WTC11 (cell line): ENCODE data around the gene PEX19. TPM values are rescaled to one million over a fixed set of nuclear protein-coding genes. Genes with fewer than 3 reads are reported as not detected.

Experiments
- ATAC-seq: fragments of 200-7000 bp; cut with Tn5 transposase; 2 replicates; pipeline ENCODE4 v1.10.0; 2021; ENCODE audit warnings: mild to moderate bottlenecking, moderate library complexity
- CTCF ChIA-PET: fragments of 300-600 bp; sonication (Branson Sonifier 250); formaldehyde crosslinking; loops from one replicate; lab custom pipeline; 2021; ENCODE audit warnings: antibody characterized with exemption; lab: Charles Lee
- POLR2A ChIA-PET: fragments of 350-600 bp; sonication (Branson Sonifier 250); formaldehyde crosslinking; loops from one replicate; lab custom pipeline; 2021; ENCODE audit warnings: antibody characterized with exemption; lab: Charles Lee
- DNase-seq: peaks from one replicate; pipeline ENCODE4 v3.0.0; 2021; ENCODE audit warnings: low spot score
- H3K27ac Mint-ChIP-seq: 2 replicates; pipeline ENCODE4 v1.8.0; 2021; ENCODE audit warnings: mixed read lengths
- H3K27me3 Mint-ChIP-seq: 2 replicates; pipeline ENCODE4 v1.8.0; 2021; ENCODE audit warnings: low read depth, mild to moderate bottlenecking, moderate library complexity, mixed read lengths
- H3K36me3 Mint-ChIP-seq: 2 replicates; pipeline ENCODE4 v1.8.0; 2021; ENCODE audit warnings: mixed read lengths
- H3K4me1 Mint-ChIP-seq: 2 replicates; pipeline ENCODE4 v1.8.0; 2022; ENCODE audit warnings: mixed read lengths
- H3K4me3 Mint-ChIP-seq: 2 replicates; pipeline ENCODE4 v1.8.0; 2021; ENCODE audit warnings: mild to moderate bottlenecking, moderate library complexity, mixed read lengths
- H3K9me3 Mint-ChIP-seq: 2 replicates; pipeline ENCODE4 v1.8.0; 2021; ENCODE audit warnings: mixed read lengths
- CREB1 ChIP-seq: sonication (generic); formaldehyde crosslinking; IDR thresholded peaks from 2 replicates; pipeline ENCODE4 v1.8.0; 2023; ENCODE audit warnings: mild to moderate bottlenecking, missing genetic modification reagents
- CREM ChIP-seq: sonication (generic); formaldehyde crosslinking; IDR thresholded peaks from 2 replicates; pipeline ENCODE4 v1.8.1; 2022; ENCODE audit warnings: mild to moderate bottlenecking, missing genetic modification reagents, moderate library complexity
- E2F4 ChIP-seq: sonication (generic); formaldehyde crosslinking; IDR thresholded peaks from 2 replicates; pipeline ENCODE4 v1.8.1; 2022; ENCODE audit warnings: low read depth, mild to moderate bottlenecking, moderate library complexity, missing genetic modification reagents, borderline replicate concordance
- MYBL2 ChIP-seq: sonication (generic); formaldehyde crosslinking; IDR thresholded peaks from 2 replicates; pipeline ENCODE4 v1.8.1; 2023; ENCODE audit warnings: mild to moderate bottlenecking, moderate library complexity, missing genetic modification reagents
- NFATC4 ChIP-seq: fragments of 250-450 bp; sonication (Bioruptor Pico); IDR thresholded peaks from 2 replicates; pipeline ENCODE4 v1.9.0; 2021; ENCODE audit warnings: mild to moderate bottlenecking
- OVOL2 ChIP-seq: fragments of 250-450 bp; sonication (Bioruptor Pico); IDR thresholded peaks from 2 replicates; pipeline ENCODE4 v1.9.0; 2021; ENCODE audit warnings: mild to moderate bottlenecking, borderline replicate concordance
- PRDM15 ChIP-seq: sonication (generic); formaldehyde crosslinking; IDR thresholded peaks from 2 replicates; pipeline ENCODE4 v1.8.0; 2022; ENCODE audit warnings: missing genetic modification reagents
- RORB ChIP-seq: fragments of 250-450 bp; sonication (Bioruptor Pico); IDR thresholded peaks from 2 replicates; pipeline ENCODE4 v1.9.0; 2021; ENCODE audit warnings: mild to moderate bottlenecking
- SMAD3 ChIP-seq: sonication (generic); formaldehyde crosslinking; IDR thresholded peaks from 2 replicates; pipeline ENCODE4 v1.8.0; 2022; ENCODE audit warnings: missing genetic modification reagents, mild to moderate bottlenecking, borderline replicate concordance
- SMAD4 ChIP-seq: sonication (generic); formaldehyde crosslinking; IDR thresholded peaks from 2 replicates; pipeline ENCODE4 v1.8.0; 2022; ENCODE audit warnings: mild to moderate bottlenecking, missing genetic modification reagents
- TCF7 ChIP-seq: sonication (generic); formaldehyde crosslinking; IDR thresholded peaks from 2 replicates; pipeline ENCODE4 v1.8.0; 2022; ENCODE audit warnings: mild to moderate bottlenecking, low read depth, missing genetic modification reagents, moderate library complexity
- ZMAT4 ChIP-seq: fragments of 250-450 bp; sonication (Bioruptor Pico); IDR thresholded peaks from 2 replicates; pipeline ENCODE4 v1.9.0; 2021; ENCODE audit warnings: mild to moderate bottlenecking
- ZNF232 ChIP-seq: sonication (generic); formaldehyde crosslinking; IDR thresholded peaks from 2 replicates; pipeline ENCODE4 v1.8.0; 2022; ENCODE audit warnings: mild to moderate bottlenecking, missing genetic modification reagents
- ZNF396 ChIP-seq: fragments of 250-450 bp; sonication (Bioruptor Pico); IDR thresholded peaks from 2 replicates; pipeline ENCODE4 v1.8.0; 2021; ENCODE audit warnings: mild to moderate bottlenecking, moderate library complexity, borderline replicate concordance
- ZNF423 ChIP-seq: fragments of 250-450 bp; sonication (Bioruptor Pico); IDR thresholded peaks from 2 replicates; pipeline ENCODE4 v2.1.2; 2022; ENCODE audit warnings: mild to moderate bottlenecking, moderate library complexity
- total RNA-seq: library from RNA; stranded (reverse); gene quantifications from 3 replicates; pipeline ENCODE4 v1.2.3, GENCODE V29; 2021
- TF ChIP-seq, protein P1 (sequence below): fragments of 250-450 bp; sonication (Bioruptor Pico); IDR thresholded peaks from 2 replicates; pipeline ENCODE4 v1.9.0; 2021; ENCODE audit warnings: mild to moderate bottlenecking, borderline replicate concordance
- TF ChIP-seq, protein P2 (sequence below): sonication (generic); formaldehyde crosslinking; IDR thresholded peaks from 2 replicates; pipeline ENCODE4 v1.8.0; 2022; ENCODE audit warnings: mild to moderate bottlenecking, missing genetic modification reagents
- TF ChIP-seq, protein P3 (sequence below): sonication (generic); formaldehyde crosslinking; IDR thresholded peaks from 2 replicates; pipeline ENCODE4 v1.8.0; 2022; ENCODE audit warnings: mild to moderate bottlenecking, missing genetic modification reagents
- TF ChIP-seq, protein P4 (sequence below): fragments of 250-450 bp; sonication (Bioruptor Pico); IDR thresholded peaks from 2 replicates; pipeline ENCODE4 v1.9.0; 2021; ENCODE audit warnings: mild to moderate bottlenecking
- TF ChIP-seq, protein P5 (sequence below): sonication (generic); formaldehyde crosslinking; IDR thresholded peaks from 2 replicates; pipeline ENCODE4 v1.8.1; 2022; ENCODE audit warnings: mild to moderate bottlenecking, missing genetic modification reagents, moderate library complexity, borderline replicate concordance

PEX19 gene
- total RNA-seq, 1 experiment from 2014 or later = 85.2 TPM

- H3K27me3 Mint-ChIP-seq = no peaks in the 10 kb centered on the region
- H3K9me3 Mint-ChIP-seq = no peaks in the 10 kb centered on the region
- ChIA-PET POLR2A (no interaction called here), CTCF (interaction anchor here (1.5 to 3.2 kb wide), 10 partner anchors 14 to 215 kb away, joined by 4 to 49 read pairs (median 17); no protein-coding TSS in a partner anchor)
- ATAC-seq = no peak
- no peaks in the 10 kb centered on the region for H3K4me1 Mint-ChIP-seq
- TF ChIP-seq SMAD3 (no peak), E2F4 (CRISPR knock-in tag) (no peak), CREB1 (CRISPR knock-in tag) (no peak), RORB (no peak), ZNF232 (no peak), TCF7 (CRISPR knock-in tag) (no peak), OVOL2 (no peak), ZNF396 (CRISPR knock-in tag) (no peak), ZMAT4 (CRISPR knock-in tag) (no peak), MYBL2 (CRISPR knock-in tag) (no peak), SMAD4 (no peak), PRDM15 (CRISPR knock-in tag) (no peak), ZNF423 (no peak), NFATC4 (CRISPR knock-in tag) (no peak), CREM (CRISPR knock-in tag) (no peak)
- TF ChIP-seq, protein P1, sequence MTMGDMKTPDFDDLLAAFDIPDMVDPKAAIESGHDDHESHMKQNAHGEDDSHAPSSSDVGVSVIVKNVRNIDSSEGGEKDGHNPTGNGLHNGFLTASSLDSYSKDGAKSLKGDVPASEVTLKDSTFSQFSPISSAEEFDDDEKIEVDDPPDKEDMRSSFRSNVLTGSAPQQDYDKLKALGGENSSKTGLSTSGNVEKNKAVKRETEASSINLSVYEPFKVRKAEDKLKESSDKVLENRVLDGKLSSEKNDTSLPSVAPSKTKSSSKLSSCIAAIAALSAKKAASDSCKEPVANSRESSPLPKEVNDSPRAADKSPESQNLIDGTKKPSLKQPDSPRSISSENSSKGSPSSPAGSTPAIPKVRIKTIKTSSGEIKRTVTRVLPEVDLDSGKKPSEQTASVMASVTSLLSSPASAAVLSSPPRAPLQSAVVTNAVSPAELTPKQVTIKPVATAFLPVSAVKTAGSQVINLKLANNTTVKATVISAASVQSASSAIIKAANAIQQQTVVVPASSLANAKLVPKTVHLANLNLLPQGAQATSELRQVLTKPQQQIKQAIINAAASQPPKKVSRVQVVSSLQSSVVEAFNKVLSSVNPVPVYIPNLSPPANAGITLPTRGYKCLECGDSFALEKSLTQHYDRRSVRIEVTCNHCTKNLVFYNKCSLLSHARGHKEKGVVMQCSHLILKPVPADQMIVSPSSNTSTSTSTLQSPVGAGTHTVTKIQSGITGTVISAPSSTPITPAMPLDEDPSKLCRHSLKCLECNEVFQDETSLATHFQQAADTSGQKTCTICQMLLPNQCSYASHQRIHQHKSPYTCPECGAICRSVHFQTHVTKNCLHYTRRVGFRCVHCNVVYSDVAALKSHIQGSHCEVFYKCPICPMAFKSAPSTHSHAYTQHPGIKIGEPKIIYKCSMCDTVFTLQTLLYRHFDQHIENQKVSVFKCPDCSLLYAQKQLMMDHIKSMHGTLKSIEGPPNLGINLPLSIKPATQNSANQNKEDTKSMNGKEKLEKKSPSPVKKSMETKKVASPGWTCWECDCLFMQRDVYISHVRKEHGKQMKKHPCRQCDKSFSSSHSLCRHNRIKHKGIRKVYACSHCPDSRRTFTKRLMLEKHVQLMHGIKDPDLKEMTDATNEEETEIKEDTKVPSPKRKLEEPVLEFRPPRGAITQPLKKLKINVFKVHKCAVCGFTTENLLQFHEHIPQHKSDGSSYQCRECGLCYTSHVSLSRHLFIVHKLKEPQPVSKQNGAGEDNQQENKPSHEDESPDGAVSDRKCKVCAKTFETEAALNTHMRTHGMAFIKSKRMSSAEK (CRISPR knock-in tag) = no peak
- TF ChIP-seq, protein P2, sequence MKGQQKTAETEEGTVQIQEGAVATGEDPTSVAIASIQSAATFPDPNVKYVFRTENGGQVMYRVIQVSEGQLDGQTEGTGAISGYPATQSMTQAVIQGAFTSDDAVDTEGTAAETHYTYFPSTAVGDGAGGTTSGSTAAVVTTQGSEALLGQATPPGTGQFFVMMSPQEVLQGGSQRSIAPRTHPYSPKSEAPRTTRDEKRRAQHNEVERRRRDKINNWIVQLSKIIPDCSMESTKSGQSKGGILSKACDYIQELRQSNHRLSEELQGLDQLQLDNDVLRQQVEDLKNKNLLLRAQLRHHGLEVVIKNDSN = no peak
- TF ChIP-seq, protein P3, sequence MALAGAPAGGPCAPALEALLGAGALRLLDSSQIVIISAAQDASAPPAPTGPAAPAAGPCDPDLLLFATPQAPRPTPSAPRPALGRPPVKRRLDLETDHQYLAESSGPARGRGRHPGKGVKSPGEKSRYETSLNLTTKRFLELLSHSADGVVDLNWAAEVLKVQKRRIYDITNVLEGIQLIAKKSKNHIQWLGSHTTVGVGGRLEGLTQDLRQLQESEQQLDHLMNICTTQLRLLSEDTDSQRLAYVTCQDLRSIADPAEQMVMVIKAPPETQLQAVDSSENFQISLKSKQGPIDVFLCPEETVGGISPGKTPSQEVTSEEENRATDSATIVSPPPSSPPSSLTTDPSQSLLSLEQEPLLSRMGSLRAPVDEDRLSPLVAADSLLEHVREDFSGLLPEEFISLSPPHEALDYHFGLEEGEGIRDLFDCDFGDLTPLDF = no peak
- TF ChIP-seq, protein P4, sequence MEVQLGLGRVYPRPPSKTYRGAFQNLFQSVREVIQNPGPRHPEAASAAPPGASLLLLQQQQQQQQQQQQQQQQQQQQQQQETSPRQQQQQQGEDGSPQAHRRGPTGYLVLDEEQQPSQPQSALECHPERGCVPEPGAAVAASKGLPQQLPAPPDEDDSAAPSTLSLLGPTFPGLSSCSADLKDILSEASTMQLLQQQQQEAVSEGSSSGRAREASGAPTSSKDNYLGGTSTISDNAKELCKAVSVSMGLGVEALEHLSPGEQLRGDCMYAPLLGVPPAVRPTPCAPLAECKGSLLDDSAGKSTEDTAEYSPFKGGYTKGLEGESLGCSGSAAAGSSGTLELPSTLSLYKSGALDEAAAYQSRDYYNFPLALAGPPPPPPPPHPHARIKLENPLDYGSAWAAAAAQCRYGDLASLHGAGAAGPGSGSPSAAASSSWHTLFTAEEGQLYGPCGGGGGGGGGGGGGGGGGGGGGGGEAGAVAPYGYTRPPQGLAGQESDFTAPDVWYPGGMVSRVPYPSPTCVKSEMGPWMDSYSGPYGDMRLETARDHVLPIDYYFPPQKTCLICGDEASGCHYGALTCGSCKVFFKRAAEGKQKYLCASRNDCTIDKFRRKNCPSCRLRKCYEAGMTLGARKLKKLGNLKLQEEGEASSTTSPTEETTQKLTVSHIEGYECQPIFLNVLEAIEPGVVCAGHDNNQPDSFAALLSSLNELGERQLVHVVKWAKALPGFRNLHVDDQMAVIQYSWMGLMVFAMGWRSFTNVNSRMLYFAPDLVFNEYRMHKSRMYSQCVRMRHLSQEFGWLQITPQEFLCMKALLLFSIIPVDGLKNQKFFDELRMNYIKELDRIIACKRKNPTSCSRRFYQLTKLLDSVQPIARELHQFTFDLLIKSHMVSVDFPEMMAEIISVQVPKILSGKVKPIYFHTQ (CRISPR knock-in tag) = no peak
- TF ChIP-seq, protein P5, sequence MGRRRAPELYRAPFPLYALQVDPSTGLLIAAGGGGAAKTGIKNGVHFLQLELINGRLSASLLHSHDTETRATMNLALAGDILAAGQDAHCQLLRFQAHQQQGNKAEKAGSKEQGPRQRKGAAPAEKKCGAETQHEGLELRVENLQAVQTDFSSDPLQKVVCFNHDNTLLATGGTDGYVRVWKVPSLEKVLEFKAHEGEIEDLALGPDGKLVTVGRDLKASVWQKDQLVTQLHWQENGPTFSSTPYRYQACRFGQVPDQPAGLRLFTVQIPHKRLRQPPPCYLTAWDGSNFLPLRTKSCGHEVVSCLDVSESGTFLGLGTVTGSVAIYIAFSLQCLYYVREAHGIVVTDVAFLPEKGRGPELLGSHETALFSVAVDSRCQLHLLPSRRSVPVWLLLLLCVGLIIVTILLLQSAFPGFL (CRISPR knock-in tag) = no peak
- TF ChIP-seq, all 79 proteins: peak for 0
- Mint-ChIP-seq H3K36me3 (peaks cover 93% of the 10 kb centered on the region), H3K4me3 (no peak overlapping the region), H3K27ac (no peak overlapping the region)
- no peak for DNase-seq
Measured at GRCh38 chr1:160293020-160293968, 8.4 kb upstream of the PEX19 start.
